ENCODE data around the gene PRKCD. TPM values are rescaled to one million over a fixed set of nuclear protein-coding genes. Genes with fewer than 3 reads are reported as not detected.

The PRKCD gene
- total and polyA plus RNA-seq, 4 donors, result 16.1 to 33.4 (median 27.2) TPM

GRCh38 chr3:53144862-53145712 lies 15.9 kb upstream of the PRKCD start:
- Histone ChIP-seq H3K4me3 (ENCODE audit: low read length in 2 of 2) (no peak overlapping the region), H3K9me3 (ENCODE audit: control insufficient read depth, low read length) (no peaks in the 10 kb centered on the region), H3K27me3 (ENCODE audit: control insufficient read depth in 1 of 2, insufficient read depth in 2 of 2, low read length in 1 of 2) (no peaks in the 10 kb centered on the region), H3K4me1 (ENCODE audit: control insufficient read depth in 1 of 2, insufficient read depth in 2 of 2, low read length in 2 of 2) (no peaks in the 10 kb centered on the region), H3K27ac (ENCODE audit: low read depth in 1 of 2, low read length in 2 of 2) (no peak overlapping the region), H3K36me3 (ENCODE audit: control insufficient read depth in 1 of 2, insufficient read depth in 2 of 2, low read length in 1 of 2) (no peaks in the 10 kb centered on the region)
- WGBS, 2 donors, result 86 to 89% methylated on average over 11 of the region's 11 CpGs
- DNase-seq (peak in 1 of 2 donors; percentile 63), ATAC-seq (ENCODE audit: low FRiP score) (no peak)
- intact Hi-C loops (cut with DNase I), result no loop called here

- no peak for DNase-seq
These were observed 15.3 kb upstream of the PRKCD start for GRCh38 chr3:53145713-53146080.

DNA sequence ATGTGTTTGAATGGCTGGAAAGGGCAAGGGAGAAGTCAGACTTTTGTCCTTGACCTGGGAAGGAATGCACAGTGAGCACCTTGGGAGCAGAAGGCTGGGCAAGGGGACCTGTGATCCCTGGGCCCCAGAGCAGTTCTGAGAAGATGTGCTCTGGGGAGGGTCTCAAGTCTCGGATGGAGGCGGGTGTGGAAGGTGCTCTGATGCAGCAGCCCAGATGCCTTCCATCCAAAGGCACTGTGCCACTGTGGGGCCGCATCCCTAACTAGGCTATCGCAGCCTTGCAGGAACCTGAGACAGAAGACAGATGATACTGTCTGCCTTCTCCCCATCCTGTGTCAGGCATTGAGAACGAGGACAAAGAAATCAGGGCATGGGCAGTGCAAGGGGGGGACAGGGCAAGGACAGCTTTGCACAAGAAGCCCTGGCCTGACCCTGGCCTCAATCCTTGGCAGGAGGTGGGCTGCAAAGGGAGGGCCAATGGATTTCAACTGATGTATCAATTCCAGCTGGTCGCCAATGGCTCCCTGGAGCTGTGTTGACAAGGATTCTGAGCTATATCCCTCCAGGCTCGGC lies 14.6 kb upstream of the PRKCD start:
- Histone ChIP-seq H3K27ac (ENCODE audit: low read depth in 1 of 2, low read length in 2 of 2) (no peak overlapping the region), H3K4me1 (ENCODE audit: control insufficient read depth in 1 of 2, insufficient read depth in 2 of 2, low read length in 2 of 2) (no peaks in the 10 kb centered on the region), H3K36me3 (ENCODE audit: control insufficient read depth in 1 of 2, insufficient read depth in 2 of 2, low read length in 1 of 2) (no peaks in the 10 kb centered on the region), H3K4me3 (ENCODE audit: low read length in 2 of 2) (no peak overlapping the region), H3K9me3 (ENCODE audit: control insufficient read depth, low read length) (no peaks in the 10 kb centered on the region), H3K27me3 (ENCODE audit: control insufficient read depth in 1 of 2, insufficient read depth in 2 of 2, low read length in 1 of 2) (no peaks in the 10 kb centered on the region)
- DNase-seq, result peak in 1 of 2 donors; percentile 30
- ATAC-seq (ENCODE audit: low FRiP score), result no peak
- WGBS, 2 donors, result 93 to 94% methylated on average over 7 of the region's 7 CpGs
- intact Hi-C loops (cut with DNase I), result no loop called here

More at GRCh38 chr3:53145713-53146080, 15.3 kb upstream of the PRKCD start:
- Histone ChIP-seq H3K4me1 (ENCODE audit: control insufficient read depth in 1 of 2, insufficient read depth in 2 of 2, low read length in 2 of 2) (no peaks in the 10 kb centered on the region), H3K9me3 (ENCODE audit: control insufficient read depth, low read length) (no peaks in the 10 kb centered on the region), H3K27me3 (ENCODE audit: control insufficient read depth in 1 of 2, insufficient read depth in 2 of 2, low read length in 1 of 2) (no peaks in the 10 kb centered on the region), H3K36me3 (ENCODE audit: control insufficient read depth in 1 of 2, insufficient read depth in 2 of 2, low read length in 1 of 2) (no peaks in the 10 kb centered on the region), H3K27ac (ENCODE audit: low read depth in 1 of 2, low read length in 2 of 2) (no peak overlapping the region), H3K4me3 (ENCODE audit: low read length in 2 of 2) (no peak overlapping the region)
- 88 to 96% methylated on average over 3 of the region's 3 CpGs for WGBS, 2 donors
- intact Hi-C loops (cut with DNase I), result no loop called here
- no peak for ATAC-seq (ENCODE audit: low FRiP score)

DNA sequence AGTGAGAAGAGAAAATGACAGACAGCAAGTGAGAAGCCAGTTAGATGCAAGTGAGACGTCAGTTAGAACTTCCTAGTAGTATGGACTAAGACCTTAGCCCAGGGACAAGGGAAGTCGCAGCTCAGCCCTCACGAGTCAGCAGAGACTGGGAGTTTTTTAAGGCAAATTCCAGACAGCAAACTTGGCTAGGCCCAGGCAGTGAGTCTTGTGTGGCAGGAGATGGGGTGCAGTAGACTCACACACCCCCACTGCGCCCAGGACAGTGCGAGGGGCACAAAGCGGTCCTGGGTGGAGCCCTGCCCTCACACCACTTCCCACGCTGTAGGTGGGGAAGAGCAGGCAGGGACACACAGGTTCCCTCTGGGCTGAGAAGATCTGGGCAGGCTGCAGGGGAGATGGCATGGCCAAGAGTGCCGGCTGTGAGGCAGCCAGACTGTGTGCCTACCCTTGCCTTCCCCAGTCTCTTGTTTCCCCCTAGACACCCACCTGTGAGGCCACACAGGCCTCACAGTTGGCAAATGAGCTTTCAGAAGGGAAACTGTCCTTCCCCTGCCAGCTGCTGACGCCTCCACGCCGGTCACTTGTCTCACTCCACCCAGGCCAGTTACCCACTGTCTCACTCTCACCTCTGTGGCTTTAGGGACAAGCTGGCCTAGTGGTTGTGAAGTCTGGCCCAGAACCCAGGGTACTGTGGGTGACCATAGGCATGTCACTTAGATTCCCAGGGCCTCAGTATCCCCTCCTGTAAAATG lies 13.7 kb upstream of the PRKCD start:
- no peak overlapping the region for H3K27ac ChIP-seq (ENCODE audit: low read depth in 1 of 2, low read length in 2 of 2)
- ATAC-seq (ENCODE audit: low FRiP score), result no peak
- H3K27me3 ChIP-seq (ENCODE audit: control insufficient read depth in 1 of 2, insufficient read depth in 2 of 2, low read length in 1 of 2), result no peaks in the 10 kb centered on the region
- peak in 1 of 2 donors; percentile 53 for DNase-seq
- no peak overlapping the region for H3K4me3 ChIP-seq (ENCODE audit: low read length in 2 of 2)
- intact Hi-C loops (cut with DNase I), result no loop called here
- 78 to 81% methylated on average over 11 of the region's 11 CpGs for WGBS, 2 donors
- H3K4me1 ChIP-seq (ENCODE audit: control insufficient read depth in 1 of 2, insufficient read depth in 2 of 2, low read length in 2 of 2), result no peaks in the 10 kb centered on the region
- no peaks in the 10 kb centered on the region for H3K9me3 ChIP-seq (ENCODE audit: control insufficient read depth, low read length)
- H3K36me3 ChIP-seq (ENCODE audit: control insufficient read depth in 1 of 2, insufficient read depth in 2 of 2, low read length in 1 of 2), result no peaks in the 10 kb centered on the region

DNA sequence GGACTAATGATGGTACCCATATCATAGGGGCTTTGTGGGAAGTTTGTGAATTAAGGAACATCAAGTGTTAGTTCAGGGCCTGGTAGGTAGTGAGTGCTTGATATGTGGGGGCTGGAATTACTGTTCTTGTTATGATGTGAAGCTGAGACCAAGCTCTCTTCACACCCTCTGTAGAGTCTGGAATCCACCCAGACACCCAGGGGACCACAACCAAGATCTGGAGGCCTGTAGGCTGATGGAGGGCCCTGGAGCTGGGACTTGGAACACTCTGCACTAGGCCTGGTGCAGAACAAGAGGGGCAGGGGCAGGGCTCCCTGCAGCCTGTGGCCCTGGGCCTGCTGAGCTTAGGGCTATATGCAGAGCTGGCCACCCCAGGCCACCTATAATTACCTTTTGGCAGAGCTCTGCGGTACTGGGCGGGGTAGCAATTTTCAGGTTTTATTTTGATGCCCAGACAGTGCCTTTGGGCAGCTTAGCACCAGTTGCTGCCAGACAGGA lies 13.1 kb upstream of the PRKCD start:
- 91% methylated on average over 2 of the region's 2 CpGs for WGBS, 2 donors
- Histone ChIP-seq H3K9me3 (ENCODE audit: control insufficient read depth, low read length) (no peaks in the 10 kb centered on the region), H3K36me3 (ENCODE audit: control insufficient read depth in 1 of 2, insufficient read depth in 2 of 2, low read length in 1 of 2) (no peaks in the 10 kb centered on the region), H3K27ac (ENCODE audit: low read depth in 1 of 2, low read length in 2 of 2) (no peak overlapping the region), H3K4me3 (ENCODE audit: low read length in 2 of 2) (no peak overlapping the region), H3K4me1 (ENCODE audit: control insufficient read depth in 1 of 2, insufficient read depth in 2 of 2, low read length in 2 of 2) (no peaks in the 10 kb centered on the region), H3K27me3 (ENCODE audit: control insufficient read depth in 1 of 2, insufficient read depth in 2 of 2, low read length in 1 of 2) (no peaks in the 10 kb centered on the region)
- intact Hi-C loops (cut with DNase I), result no loop called here
- DNase-seq (peak in 1 of 2 donors; percentile 34), ATAC-seq (ENCODE audit: low FRiP score) (no peak)

GRCh38 chr3:53149006-53149690 lies 11.9 kb upstream of the PRKCD start:
- Histone ChIP-seq H3K27ac (ENCODE audit: low read depth in 1 of 2, low read length in 2 of 2) (no peak overlapping the region), H3K4me3 (ENCODE audit: low read length in 2 of 2) (no peak overlapping the region), H3K27me3 (ENCODE audit: control insufficient read depth in 1 of 2, insufficient read depth in 2 of 2, low read length in 1 of 2) (no peaks in the 10 kb centered on the region), H3K4me1 (ENCODE audit: control insufficient read depth in 1 of 2, insufficient read depth in 2 of 2, low read length in 2 of 2) (no peaks in the 10 kb centered on the region), H3K9me3 (ENCODE audit: control insufficient read depth, low read length) (no peaks in the 10 kb centered on the region), H3K36me3 (ENCODE audit: control insufficient read depth in 1 of 2, insufficient read depth in 2 of 2, low read length in 1 of 2) (no peaks in the 10 kb centered on the region)
- ATAC-seq (ENCODE audit: low FRiP score) (no peak), DNase-seq (peak in 1 of 2 donors; percentile 39)
- 92% methylated on average over 13 of the region's 13 CpGs for WGBS, 2 donors
- intact Hi-C loops (cut with DNase I), result no loop called here

DNA sequence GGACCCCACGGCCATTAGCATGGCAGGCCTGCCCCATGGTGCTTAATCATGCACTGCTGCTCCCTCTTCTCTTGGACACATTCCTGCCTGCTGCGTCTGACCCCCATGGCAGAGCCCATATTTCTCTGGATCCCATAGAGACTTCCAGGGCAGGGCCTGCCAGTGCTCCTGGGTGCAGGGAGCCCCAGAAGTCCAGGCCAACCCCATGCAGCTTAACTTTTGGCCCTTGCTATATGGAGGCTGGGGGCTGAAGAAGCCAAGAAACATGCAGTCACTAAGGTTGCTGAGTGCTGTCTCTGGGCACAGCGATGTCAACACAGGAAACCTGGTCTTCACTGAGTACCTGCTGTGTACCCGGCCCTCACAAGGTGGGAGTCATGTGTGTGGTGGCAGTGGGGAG lies 11.3 kb upstream of the PRKCD start:
- H3K4me1 ChIP-seq (ENCODE audit: control insufficient read depth in 1 of 2, insufficient read depth in 2 of 2, low read length in 2 of 2), result no peaks in the 10 kb centered on the region
- no peak overlapping the region for H3K27ac ChIP-seq (ENCODE audit: low read depth in 1 of 2, low read length in 2 of 2)
- intact Hi-C loops (cut with DNase I), result no loop called here
- ATAC-seq (ENCODE audit: low FRiP score), result no peak
- H3K27me3 ChIP-seq (ENCODE audit: control insufficient read depth in 1 of 2, insufficient read depth in 2 of 2, low read length in 1 of 2), result no peaks in the 10 kb centered on the region
- H3K9me3 ChIP-seq (ENCODE audit: control insufficient read depth, low read length), result no peaks in the 10 kb centered on the region
- H3K36me3 ChIP-seq (ENCODE audit: control insufficient read depth in 1 of 2, insufficient read depth in 2 of 2, low read length in 1 of 2), result no peaks in the 10 kb centered on the region
- DNase-seq, result peak in 1 of 2 donors; percentile 34
- 90 to 97% methylated on average over 4 of the region's 4 CpGs for WGBS, 2 donors
- H3K4me3 ChIP-seq (ENCODE audit: low read length in 2 of 2), result no peak overlapping the region

DNA sequence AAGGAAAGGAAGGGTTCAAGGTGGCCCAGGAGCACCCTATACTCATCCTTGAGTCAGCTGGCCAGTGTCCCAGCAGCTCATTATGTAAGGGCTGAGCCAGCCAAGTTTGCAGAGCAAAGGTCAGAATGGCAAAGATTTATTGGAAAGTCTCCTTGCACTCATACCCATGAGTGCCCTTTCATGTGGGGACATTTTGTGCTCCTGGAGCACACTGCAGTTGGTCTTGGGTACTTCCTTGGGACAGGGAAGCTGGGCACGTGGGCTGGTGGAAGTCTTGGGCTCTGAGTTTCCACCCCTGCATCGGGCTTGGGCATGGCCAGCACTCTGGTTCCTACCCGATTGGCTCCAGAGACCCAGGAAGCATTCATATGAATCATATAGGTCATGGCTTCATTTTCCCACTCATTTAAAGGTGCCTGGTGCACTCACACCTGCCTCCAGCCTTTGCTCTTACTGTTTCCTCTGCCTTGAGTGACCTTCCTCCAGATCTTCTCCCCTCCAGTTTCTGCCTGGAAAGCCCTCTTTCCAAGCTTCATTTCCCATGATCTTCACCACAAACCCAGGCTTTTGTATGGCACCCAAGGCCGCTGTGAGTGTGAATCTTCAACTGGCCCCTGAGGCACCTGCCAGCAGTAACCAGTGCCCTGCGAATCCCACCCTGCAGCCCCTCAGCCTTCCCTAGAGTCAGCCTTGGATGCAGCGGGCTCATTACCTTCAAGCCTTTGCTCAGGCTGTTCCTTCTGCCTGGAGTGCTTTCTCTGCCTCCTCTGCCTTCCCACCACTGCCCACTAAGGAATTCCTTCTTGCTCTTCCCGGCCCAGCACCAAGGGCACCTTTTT lies 10.5 kb upstream of the PRKCD start:
- intact Hi-C loops (cut with DNase I), result no loop called here
- 87 to 89% methylated on average over 7 of the region's 7 CpGs for WGBS, 2 donors
- peak; percentile 56 to 59 for DNase-seq

More for the DNA sequence above, 10.5 kb upstream of the PRKCD start:
- ATAC-seq (ENCODE audit: low FRiP score), result no peak
- Histone ChIP-seq H3K4me3 (ENCODE audit: low read length in 2 of 2) (no peak overlapping the region), H3K36me3 (ENCODE audit: control insufficient read depth in 1 of 2, insufficient read depth in 2 of 2, low read length in 1 of 2) (no peaks in the 10 kb centered on the region), H3K27ac (ENCODE audit: low read depth in 1 of 2, low read length in 2 of 2) (no peak overlapping the region), H3K27me3 (ENCODE audit: control insufficient read depth in 1 of 2, insufficient read depth in 2 of 2, low read length in 1 of 2) (no peaks in the 10 kb centered on the region), H3K4me1 (ENCODE audit: control insufficient read depth in 1 of 2, insufficient read depth in 2 of 2, low read length in 2 of 2) (no peaks in the 10 kb centered on the region), H3K9me3 (ENCODE audit: control insufficient read depth, low read length) (no peaks in the 10 kb centered on the region)
